Glomerular visceral epithelial cell (primary cell): ENCODE results near the gene PHKG1.
"Not testable (repeated sequence)": the region's sequence is repeated elsewhere in the genome, so short reads cannot be mapped to it uniquely, and the experiment has no call there.

Experiments
- DNase-seq: peaks from one replicate; pipeline ENCODE4 v3.0.0-alpha.2; 2016; ENCODE audit errors: extremely low spot score

PHKG1 gene

GRCh38 chr7:56045758-56046157, 47.0 kb downstream of the PHKG1 start:
- DNase-seq: not testable (repeated sequence)

- no peak for DNase-seq
Measured at GRCh38 chr7:56040730-56041129, 52.0 kb downstream of the PHKG1 start.

- peak; percentile 81 for DNase-seq
Measured at GRCh38 chr7:56033671-56034432, 58.9 kb downstream of the PHKG1 start.

GRCh38 chr7:56032578-56032977, 60.2 kb downstream of the PHKG1 start:
- not testable (repeated sequence) for DNase-seq

- DNase-seq: not testable (repeated sequence)
Measured at GRCh38 chr7:56031556-56031955, 61.2 kb downstream of the PHKG1 start.

- DNase-seq: no peak
Measured at GRCh38 chr7:56030340-56030739, 62.4 kb downstream of the PHKG1 start.
